Stimulated activated CD8-positive, alpha-beta memory T cell treated with anti-CD3 and anti-CD28 coated beads, Interleukin-4, amount 100 ng/mL, for 48 hours (primary cell): Measurements from ENCODE around the gene RNF26.

ENCODE experiments used
- DNase-seq: peaks from one replicate; pipeline ENCODE4 v3.0.0-alpha.2; 2020

RNF26 gene

DNA sequence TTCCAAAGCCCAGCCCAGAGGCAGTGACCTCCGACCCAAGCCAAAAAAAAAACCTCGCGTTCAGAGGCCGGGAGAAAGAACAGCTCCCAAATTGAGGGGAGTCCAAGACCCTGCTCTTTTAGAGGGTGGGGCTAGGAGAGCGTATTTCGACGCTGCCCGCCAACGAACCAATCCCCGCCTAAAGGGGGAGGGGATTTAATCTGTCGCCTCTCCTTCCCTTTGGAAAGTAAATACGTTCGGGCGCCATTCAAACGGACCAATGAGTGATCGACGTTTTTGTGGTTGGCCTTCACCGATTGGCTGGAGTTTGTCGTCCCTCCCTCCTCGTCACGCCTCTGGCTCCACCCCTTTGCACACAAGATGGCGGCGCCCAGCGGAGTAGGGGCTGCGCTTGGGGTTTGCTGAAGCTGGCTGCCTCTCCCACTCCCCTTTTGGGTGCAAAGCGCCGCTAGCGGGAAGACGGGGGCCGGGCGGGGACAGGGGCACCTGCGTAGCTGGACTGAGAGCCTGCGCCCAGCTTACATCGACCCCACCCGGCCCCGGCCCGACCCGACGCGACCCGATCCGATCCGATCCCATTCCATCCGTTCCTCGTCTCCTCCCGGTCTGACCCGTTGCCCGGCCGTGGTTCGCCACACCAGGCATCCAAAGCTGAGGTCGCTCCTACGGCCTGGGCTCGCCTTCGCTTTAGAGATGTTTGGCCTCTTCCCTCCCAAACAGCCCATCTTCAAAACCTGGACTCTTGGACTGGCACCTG lies at the start of gene RNF26:
RNF26 (plus strand) TSS at position 354 of the 757 bp plus-strand sequence. CDS start 596 bp downstream, outside the sequence.
- peak; percentile 95 for DNase-seq

- DNase-seq: no peak
Measured at GRCh38 chr11:119285431-119285830, 48.9 kb upstream of the RNF26 start.

- DNase-seq: no peak
Measured at GRCh38 chr11:119288219-119288618, 46.1 kb upstream of the RNF26 start.

DNA sequence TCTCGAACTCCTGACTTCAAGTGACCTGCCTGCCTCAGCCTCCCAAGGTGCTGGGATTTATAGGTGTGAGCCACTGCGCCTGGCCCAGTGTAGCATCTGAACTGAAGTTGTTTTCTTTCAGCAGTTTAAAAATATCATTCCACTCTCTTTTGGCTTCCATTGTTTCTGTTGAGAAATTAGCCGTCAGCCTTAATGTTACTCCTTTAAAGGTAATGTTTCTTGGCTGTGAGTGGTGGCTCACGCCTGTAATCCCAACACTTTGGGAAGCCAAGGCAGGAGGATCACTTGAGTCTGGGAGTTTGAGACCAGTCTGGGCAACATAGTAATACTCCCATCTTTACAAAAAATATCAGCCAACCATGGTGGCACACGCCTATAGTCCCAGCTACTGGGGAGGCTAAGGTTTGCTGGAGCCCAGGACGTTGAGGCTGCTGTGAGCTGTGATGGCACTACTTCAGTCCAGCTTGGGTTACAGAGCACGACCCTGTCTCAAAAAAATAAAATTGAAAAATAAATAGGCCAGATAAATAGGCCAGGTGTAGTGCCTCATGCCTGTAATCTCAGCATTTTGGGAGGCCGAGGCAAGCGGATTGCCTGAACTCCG lies 43.3 kb upstream of the RNF26 start:
- DNase-seq: no peak

DNA sequence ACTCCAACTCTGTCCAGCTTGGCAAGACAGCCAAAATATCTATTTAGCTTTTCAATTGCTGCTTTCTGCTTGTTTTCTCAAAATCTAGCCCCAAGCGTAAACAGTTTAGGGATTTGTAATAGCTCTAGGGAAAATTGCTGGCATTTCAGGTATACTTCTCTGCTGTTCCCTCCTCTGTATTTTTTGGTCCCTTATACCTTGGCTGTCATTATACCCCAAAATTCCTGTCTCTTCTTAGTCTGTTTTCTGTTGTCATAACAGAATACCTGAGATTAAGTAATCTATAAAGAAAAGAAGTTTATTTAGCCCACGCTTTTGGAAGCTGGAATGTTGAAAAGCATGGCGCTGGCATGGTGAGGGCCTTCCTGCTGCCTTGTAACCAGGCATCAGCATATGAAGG lies 40.9 kb upstream of the RNF26 start:
- no peak for DNase-seq

DNA sequence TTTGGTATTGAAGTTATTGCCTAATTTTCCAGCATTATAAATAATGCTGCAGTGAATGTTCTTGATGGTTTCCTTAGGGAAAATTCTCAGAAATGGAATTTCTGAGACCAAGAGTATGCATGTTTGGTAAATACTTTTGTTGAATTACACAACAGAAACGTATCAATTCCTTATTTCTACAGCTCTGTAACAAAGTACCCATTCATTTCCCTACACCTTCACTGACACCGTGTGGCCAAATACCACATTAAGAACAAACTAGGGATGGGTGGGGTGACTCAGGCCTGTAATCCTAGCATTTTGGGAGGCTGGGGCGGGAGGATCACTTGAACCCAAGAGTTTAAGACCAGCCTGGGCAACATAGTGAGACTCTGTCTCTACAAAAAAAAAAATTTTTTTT lies 39.1 kb upstream of the RNF26 start:
- DNase-seq: no peak

DNA sequence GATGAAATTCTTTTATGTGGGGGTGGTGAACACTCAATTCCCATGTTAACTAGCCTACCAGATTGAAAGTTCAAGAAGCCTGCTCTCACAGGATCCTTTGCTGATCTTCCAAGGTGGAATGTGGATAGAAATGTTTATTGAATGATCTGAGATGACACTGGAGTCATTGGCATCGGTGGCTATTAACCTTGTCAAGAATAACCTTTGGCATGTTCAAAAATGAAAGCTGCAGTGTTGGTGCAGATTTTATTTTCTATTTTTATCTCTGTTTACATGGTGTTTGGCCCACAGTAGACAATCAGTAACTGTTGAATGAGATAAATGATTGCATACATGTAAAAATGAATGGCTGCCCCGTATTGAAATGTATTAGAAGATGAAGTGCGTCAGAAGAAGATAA lies 36.4 kb upstream of the RNF26 start:
- DNase-seq: no peak

DNA sequence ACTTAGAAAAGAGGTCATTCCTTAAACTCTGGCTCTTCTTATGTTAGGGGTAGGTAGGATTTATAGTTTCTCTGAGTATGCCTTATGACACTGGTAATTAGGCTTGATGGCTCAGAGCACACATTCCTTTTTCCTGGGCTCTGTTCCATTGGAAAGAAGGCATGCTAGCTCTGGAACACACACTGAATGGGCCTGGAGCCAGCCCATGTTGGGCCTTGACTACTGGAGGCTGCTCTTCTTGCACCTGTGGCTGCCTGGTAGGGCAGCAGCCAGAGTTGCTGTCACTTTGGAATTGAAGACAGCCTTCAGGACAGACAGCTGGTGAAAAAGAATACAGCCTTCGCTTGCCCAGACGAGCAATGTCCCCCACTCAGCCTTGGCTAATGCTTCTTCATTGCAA lies 35.6 kb upstream of the RNF26 start:
- no peak for DNase-seq

- no peak for DNase-seq
Measured at GRCh38 chr11:119299416-119299815, 34.9 kb upstream of the RNF26 start.

DNA sequence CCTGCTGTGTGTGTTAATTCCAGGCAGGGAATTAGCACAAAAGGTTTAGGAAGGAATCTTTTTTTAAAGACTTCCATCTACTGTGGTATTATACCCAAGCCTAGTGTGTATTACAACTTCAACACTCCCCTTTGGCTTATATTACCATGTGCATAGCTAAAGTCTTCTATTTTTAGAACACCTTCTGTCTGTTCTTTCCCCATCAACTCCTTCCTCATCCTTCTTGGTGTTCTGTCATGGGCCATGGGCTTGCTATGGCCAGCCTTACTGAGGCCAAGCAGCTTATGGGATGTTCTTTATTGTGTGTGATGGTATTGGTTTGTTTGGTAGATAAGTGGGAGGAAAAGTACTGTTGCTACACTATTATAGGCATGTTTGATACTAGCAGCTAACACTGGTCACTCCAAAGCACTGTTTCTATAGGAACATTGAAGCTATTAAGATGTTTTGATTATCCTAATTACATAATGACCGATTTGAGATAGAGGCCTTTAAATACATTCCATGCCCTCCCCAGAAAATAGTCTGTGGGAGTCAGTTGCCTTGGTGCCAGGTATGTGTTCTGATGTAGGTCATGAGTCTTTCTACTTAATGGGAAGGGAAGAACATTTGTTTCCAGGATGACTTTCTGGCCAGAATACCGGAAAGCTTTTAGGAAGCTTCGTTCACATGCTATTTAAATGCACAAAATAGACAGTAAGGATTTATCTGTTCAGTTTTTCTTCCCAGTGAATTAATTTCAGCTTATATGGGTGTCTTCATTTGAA lies 33.9 kb upstream of the RNF26 start:
- DNase-seq: no peak

DNA sequence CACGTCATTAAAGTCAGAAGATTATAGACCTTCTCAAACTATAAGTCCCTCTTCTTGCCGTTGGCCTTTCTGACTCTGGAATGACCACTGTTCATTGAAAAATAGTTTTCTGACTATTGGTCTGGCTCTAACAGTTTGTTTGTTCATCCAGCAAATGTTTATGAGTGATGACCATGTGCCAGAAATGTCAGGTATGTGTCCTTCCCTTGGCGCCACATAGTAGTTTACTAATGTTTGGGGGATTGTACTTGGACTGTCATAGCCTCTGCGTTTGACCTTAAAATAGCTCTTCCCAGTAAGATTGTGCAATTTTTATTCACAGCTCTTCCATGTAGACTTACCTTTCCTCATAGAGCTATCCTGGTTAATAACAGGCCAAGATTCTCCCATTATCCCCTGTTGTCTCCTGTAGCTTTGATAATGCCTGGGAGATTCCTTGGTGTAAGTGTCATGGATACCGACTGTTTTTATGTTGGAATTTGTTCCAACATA lies 31.1 kb upstream of the RNF26 start:
- no peak for DNase-seq

GRCh38 chr11:119305556-119306372 lies 28.6 kb upstream of the RNF26 start:
- no peak for DNase-seq

DNA sequence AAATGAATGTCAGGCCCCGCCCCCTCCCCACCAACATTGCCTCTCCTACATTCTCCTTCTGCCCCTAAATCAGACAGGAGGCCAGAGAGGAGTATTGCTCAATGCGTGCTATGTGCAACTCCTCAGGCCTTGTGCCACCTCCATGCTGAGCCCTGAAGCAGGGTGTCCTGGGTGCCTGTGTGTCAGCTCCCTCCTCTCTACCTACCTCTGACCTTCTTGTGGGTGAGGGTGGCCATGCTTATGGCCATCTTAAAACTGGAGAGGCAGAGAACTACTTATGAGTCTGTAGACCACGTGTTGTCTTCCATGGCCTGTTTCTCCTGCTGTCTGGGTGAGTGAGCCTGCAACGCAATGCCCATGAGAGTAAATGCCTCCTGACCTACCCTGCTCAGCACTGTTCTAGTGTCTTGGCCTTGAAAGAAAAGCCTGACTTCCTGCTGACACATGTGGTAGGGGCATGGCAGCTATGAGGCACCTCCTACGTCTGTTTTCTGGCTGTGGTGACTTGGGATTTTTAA lies 27.9 kb upstream of the RNF26 start:
- DNase-seq: peak; percentile 46

DNA sequence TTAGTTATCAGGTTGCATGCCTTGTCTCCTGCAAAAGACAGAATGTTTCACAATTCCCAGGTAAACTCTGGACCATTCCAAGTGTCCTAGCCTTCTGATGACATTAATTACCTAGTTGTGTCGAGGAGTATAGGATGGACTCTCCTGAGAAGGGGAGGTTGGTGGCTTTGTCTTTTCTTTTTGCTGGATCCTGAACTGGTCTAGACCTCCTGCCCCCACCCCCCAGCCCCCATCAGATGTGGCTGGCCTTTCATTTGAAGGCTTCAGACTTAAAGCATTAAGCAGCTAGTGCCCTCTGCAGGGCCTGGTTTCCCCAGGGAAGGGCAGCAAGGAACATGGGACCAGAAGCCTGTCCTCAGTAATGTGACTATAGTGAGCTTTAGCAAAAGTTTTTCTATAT lies 27.1 kb upstream of the RNF26 start:
- DNase-seq: no peak

DNA sequence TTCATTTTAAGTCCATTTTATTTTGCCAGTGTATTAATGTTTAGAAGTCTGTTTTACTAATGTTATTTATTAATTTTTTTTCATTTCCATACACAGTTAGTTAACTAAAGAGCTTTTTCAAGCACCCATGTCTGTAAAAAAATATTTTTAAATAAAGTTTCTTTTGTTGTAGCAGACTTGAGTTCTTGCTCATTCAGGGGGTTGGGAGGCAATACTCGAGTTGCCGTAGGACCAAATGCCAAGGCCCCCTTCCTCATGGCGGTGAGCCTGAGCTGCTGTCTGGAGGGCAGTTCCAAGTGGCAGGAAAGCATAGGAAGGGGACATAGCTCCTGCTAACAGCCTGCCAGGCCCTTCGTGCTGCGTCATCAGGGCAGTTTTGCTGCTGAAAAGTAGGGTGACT lies 26.4 kb upstream of the RNF26 start:
- DNase-seq: no peak

DNA sequence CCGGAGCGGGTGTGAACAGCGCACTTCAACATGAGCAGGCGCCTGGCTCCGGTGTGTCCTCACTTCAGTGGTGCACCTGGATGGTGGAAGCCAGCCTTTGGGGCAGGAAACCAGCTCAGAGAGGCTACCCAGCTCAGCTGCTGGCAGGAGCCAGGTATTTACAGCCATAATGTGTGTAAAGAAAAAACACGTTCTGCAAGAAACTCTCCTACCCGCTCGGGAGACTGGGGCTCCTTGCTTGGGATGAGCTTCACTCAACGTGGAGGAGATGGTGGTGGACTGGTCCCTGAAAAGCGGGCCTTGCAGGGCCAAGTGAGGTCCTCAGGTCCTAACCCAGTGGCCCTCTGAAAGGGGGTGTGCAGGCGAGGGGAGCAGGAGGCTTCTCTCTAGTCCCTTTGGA lies 24.9 kb upstream of the RNF26 start:
- DNase-seq: no peak

- no peak for DNase-seq
Measured at GRCh38 chr11:119309953-119310681, 24.2 kb upstream of the RNF26 start.

- no peak for DNase-seq
Measured at GRCh38 chr11:119310682-119311052, 23.7 kb upstream of the RNF26 start.

GRCh38 chr11:119314726-119315125 lies 19.6 kb upstream of the RNF26 start:
- DNase-seq: no peak

DNA sequence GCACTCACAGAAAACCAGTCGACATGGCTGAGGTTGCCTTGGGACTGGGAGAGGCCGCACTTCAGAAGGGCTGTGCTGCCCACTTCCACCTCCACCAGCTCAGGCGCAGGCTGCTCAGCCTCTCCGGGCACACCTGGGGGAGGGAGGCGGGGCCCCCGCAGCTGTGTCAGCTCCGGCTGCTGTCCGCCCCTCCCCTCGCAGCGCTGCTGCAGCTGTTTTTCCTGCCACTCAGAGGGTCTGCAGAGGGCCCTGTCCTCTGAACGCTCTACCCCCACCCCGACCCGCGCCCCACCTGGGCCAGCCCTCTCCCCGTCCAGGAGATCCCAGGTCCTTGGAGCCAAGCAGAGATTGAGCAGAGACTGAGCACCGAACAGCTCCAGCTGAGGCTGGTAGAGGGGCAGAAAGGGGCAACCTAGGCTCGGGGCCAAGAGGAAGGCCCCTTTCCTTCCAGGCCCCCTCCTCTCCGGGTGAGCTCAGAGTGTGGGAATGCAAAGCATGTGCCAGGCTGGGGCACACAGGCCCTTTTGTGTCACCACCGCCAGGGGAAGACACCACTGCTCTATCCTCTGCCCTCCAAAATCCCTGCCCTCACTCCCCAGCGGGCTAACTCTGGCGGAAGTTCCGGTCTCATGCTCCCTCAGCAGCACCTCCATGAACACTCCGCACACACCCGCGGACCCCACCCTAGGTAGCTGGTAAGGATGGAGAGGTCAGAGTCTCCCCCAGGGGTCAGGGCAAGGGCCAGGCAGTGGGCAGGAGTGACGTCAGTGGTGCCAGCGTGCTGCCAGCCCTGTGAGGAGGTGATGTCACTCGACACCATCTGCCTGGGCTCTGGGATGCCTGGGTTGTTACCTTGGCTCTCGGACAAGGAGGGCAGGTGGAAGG lies 19.0 kb upstream of the RNF26 start:
- peak; percentile 63 for DNase-seq
